H1 (cell line): ENCODE measurements around the gene EPB41L1. TPM values are rescaled to one million over a fixed set of nuclear protein-coding genes. Genes with fewer than 3 reads are reported as not detected.

Experiments used
- CTCF ChIA-PET: fragments of 300-600 bp; sonication (Branson Sonifier 250); formaldehyde crosslinking; loops from one replicate; lab custom pipeline; 2021; ENCODE audit not compliant: partially characterized antibody; lab: Charles Lee
- POLR2A ChIA-PET: fragments of 300-600 bp; sonication (Branson Sonifier 250); formaldehyde crosslinking; loops from one replicate; lab custom pipeline; 2021; ENCODE audit warnings: inconsistent platforms; ENCODE audit not compliant: partially characterized antibody; lab: Charles Lee
- DNase-seq, 2 experiments: peaks; one replicate each; pipeline versions ENCODE4 v3.0.0 to v3.0.0-alpha.2; 2010 to 2022; ENCODE audit warnings: low spot score in 2 of 2, low read depth in 1 of 2, mixed read lengths in 1 of 2
- FAIRE-seq: peaks from 2 replicates; lab custom pipeline; 2011; peaks lifted over from hg19 to GRCh38; lab: Jason Lieb, UNC
- H2AFZ ChIP-seq: 2 replicates; pipeline ENCODE4 v1.8.1; 2012; ENCODE audit warnings: low read length, inconsistent platforms
- H2AK5ac ChIP-seq: 2 replicates; pipeline ENCODE4 v1.6.1; 2013; ENCODE audit warnings: low read depth, low read length
- H2BK120ac ChIP-seq: replicated peaks from 2 replicates; pipeline ENCODE3; 2013; ENCODE audit warnings: low read depth, low read length, inconsistent platforms
- H2BK12ac ChIP-seq: 2 replicates; pipeline ENCODE4 v1.6.1; 2013; ENCODE audit warnings: low read depth, low read length
- H2BK15ac ChIP-seq: 2 replicates; pipeline ENCODE4 v1.6.1; 2013; ENCODE audit warnings: low read length
- H2BK20ac ChIP-seq: 2 replicates; pipeline ENCODE4 v1.6.1; 2013; ENCODE audit warnings: low read length
- H2BK5ac ChIP-seq: 2 replicates; pipeline ENCODE4 v1.6.1; 2013; ENCODE audit warnings: low read depth, low read length
- H3K14ac ChIP-seq: 2 replicates; pipeline ENCODE4 v1.6.1; 2013; ENCODE audit warnings: inconsistent platforms; ENCODE audit not compliant: insufficient read length
- H3K18ac ChIP-seq: 2 replicates; pipeline ENCODE4 v1.6.1; 2013; ENCODE audit warnings: low read length; ENCODE audit errors: extremely low read depth
- H3K23ac ChIP-seq: 2 replicates; pipeline ENCODE4 v1.6.1; 2013; ENCODE audit warnings: inconsistent platforms; ENCODE audit not compliant: insufficient read length
- H3K23me2 ChIP-seq: 2 replicates; pipeline ENCODE4 v1.6.1; 2013; ENCODE audit warnings: low read depth, low read length
- H3K27ac ChIP-seq: 2 replicates; pipeline ENCODE4 v1.6.1; 2011; ENCODE audit warnings: low read depth, low read length, inconsistent platforms
- H3K27me3 ChIP-seq, 4 experiments: replicated peaks in 1 of 4; 1 replicate in 1 of 4; 2 replicates in 3 of 4; pipeline versions ENCODE4 v1.6.1 to v1.8.1; 2011 to 2013; ENCODE audit warnings: low read length in 3 of 4, mild to moderate bottlenecking in 3 of 4, inconsistent platforms in 2 of 4, mixed read lengths in 2 of 4, moderate library complexity in 1 of 4; ENCODE audit not compliant: control insufficient read depth in 3 of 4, insufficient read depth in 3 of 4; ENCODE audit errors: extremely low read depth in 1 of 4
- H3K36me3 ChIP-seq, 4 experiments: 2 replicates each; pipeline versions ENCODE4 v1.6.1 to v1.8.1; 2011 to 2013; ENCODE audit warnings: mild to moderate bottlenecking in 4 of 4, low read length in 3 of 4, moderate library complexity in 2 of 4, control low read depth in 1 of 4, inconsistent platforms in 1 of 4; ENCODE audit not compliant: insufficient read depth in 4 of 4, control insufficient read depth in 2 of 4
- H3K4ac ChIP-seq: replicated peaks from 2 replicates; pipeline ENCODE3; 2013; ENCODE audit warnings: low read length, low read depth, mixed read lengths, inconsistent platforms; ENCODE audit not compliant: insufficient read length
- H3K4me1 ChIP-seq, 4 experiments: replicated peaks in 1 of 4; 1 replicate in 1 of 4; 2 replicates in 3 of 4; pipeline versions ENCODE4 v1.6.1 to v1.8.1; 2011 to 2013; ENCODE audit warnings: low read length in 3 of 4, inconsistent platforms in 2 of 4, mixed read lengths in 1 of 4; ENCODE audit not compliant: insufficient read depth in 4 of 4, control insufficient read depth in 3 of 4
- H3K4me2 ChIP-seq, 2 experiments: 2 replicates each; pipeline versions ENCODE4 v1.6.1 to v1.8.1; 2011 to 2013; ENCODE audit warnings: low read depth in 2 of 2, low read length in 2 of 2, control low read depth in 1 of 2, inconsistent platforms in 1 of 2, mild to moderate bottlenecking in 1 of 2; ENCODE audit not compliant: insufficient read depth in 1 of 2
- H3K4me3 ChIP-seq, 4 experiments: fragments of 200-600, 300-600 bp in 1 of 4; sonication (generic), shearing (Covaris generic), sonication (Bioruptor Twin) in 1 of 4; 2 replicates each; pipeline versions ENCODE4 v1.5.1 to v1.8.1; 2011 to 2016; ENCODE audit warnings: low read length in 4 of 4, low read depth in 3 of 4, control low read depth in 2 of 4, inconsistent platforms in 2 of 4, mild to moderate bottlenecking in 2 of 4, mixed read lengths in 1 of 4, moderate library complexity in 1 of 4; ENCODE audit not compliant: insufficient read depth in 2 of 4; ENCODE audit errors: extremely low read depth in 1 of 4
- H3K56ac ChIP-seq: replicated peaks from 2 replicates; pipeline ENCODE3; 2013; ENCODE audit warnings: low read depth, mild to moderate bottlenecking, mixed read lengths, low read length, inconsistent platforms; ENCODE audit not compliant: insufficient read length
- H3K79me1 ChIP-seq: 2 replicates; pipeline ENCODE4 v1.6.1; 2013; ENCODE audit warnings: low read depth, low read length, control low read depth
- H3K79me2 ChIP-seq, 2 experiments: 2 replicates each; pipeline versions ENCODE4 v1.6.1 to v1.8.1; 2012 to 2013; ENCODE audit warnings: low read length in 2 of 2, mild to moderate bottlenecking in 2 of 2, inconsistent platforms in 1 of 2; ENCODE audit not compliant: insufficient read depth in 2 of 2, control insufficient read depth in 1 of 2
- H3K9ac ChIP-seq, 4 experiments: replicated peaks in 1 of 4; 1 replicate in 1 of 4; 2 replicates in 3 of 4; pipeline versions ENCODE4 v1.6.1 to v1.8.1; 2011 to 2013; ENCODE audit warnings: low read depth in 3 of 4, low read length in 3 of 4, control low read depth in 2 of 4, mild to moderate bottlenecking in 2 of 4, moderate library complexity in 2 of 4, inconsistent platforms in 1 of 4; ENCODE audit errors: extremely low read depth in 1 of 4
- H3K9me3 ChIP-seq, 2 experiments: 2 replicates each; pipeline versions ENCODE4 v1.6.1 to v1.8.1; 2012 to 2013; ENCODE audit warnings: mild to moderate bottlenecking in 2 of 2, moderate library complexity in 2 of 2, control low read depth in 1 of 2, inconsistent platforms in 1 of 2, low read depth in 1 of 2, low read length in 1 of 2, mixed read lengths in 1 of 2; ENCODE audit not compliant: insufficient read depth in 2 of 2
- H4K20me1 ChIP-seq, 2 experiments: replicated peaks in 1 of 2; 2 replicates each; pipeline versions ENCODE3 to v1.8.1; 2011 to 2013; ENCODE audit warnings: inconsistent platforms in 2 of 2, low read length in 2 of 2, mild to moderate bottlenecking in 1 of 2; ENCODE audit not compliant: insufficient read depth in 2 of 2, control insufficient read depth in 1 of 2
- H4K5ac ChIP-seq: 2 replicates; pipeline ENCODE4 v1.6.1; 2013; ENCODE audit warnings: low read length, low read depth, mixed read lengths, inconsistent platforms; ENCODE audit not compliant: insufficient read length
- H4K8ac ChIP-seq: 2 replicates; pipeline ENCODE4 v1.8.0; 2013; ENCODE audit warnings: mild to moderate bottlenecking, moderate library complexity, low read length, inconsistent platforms; ENCODE audit not compliant: insufficient read depth; ENCODE audit errors: extremely low read depth
- H4K91ac ChIP-seq: replicated peaks from 2 replicates; pipeline ENCODE3; 2013; ENCODE audit warnings: low read length, mixed read lengths, inconsistent platforms; ENCODE audit not compliant: insufficient read length
- ATF3 ChIP-seq: IDR thresholded peaks from 2 replicates; pipeline ENCODE4 v1.6.1; 2011; ENCODE audit warnings: low read depth, mild to moderate bottlenecking, low read length; ENCODE audit not compliant: insufficient read depth
- EGR1 ChIP-seq: IDR thresholded peaks from 2 replicates; pipeline ENCODE4 v1.6.1; 2011; ENCODE audit warnings: low read depth, low read length, borderline replicate concordance
- EZH2 ChIP-seq: fragments of 200-600 bp; sonication (generic); IDR thresholded peaks from 2 replicates; pipeline ENCODE4 v1.7.1; 2012; ENCODE audit warnings: low read depth, mild to moderate bottlenecking, moderate library complexity, low read length, inconsistent platforms; ENCODE audit not compliant: severe bottlenecking
- FOSL1 ChIP-seq: IDR thresholded peaks from 2 replicates; pipeline ENCODE4 v1.6.1; 2011; ENCODE audit warnings: mild to moderate bottlenecking, low read depth, low read length, moderate library complexity; ENCODE audit not compliant: insufficient read depth
- JUN ChIP-seq: IDR thresholded peaks from 2 replicates; pipeline ENCODE4 v1.6.1; 2011; ENCODE audit warnings: low read depth, mild to moderate bottlenecking, improper control_type of control experiment, low read length
- KDM5A ChIP-seq: fragments of 200-600 bp; IDR thresholded peaks from 2 replicates; pipeline ENCODE4 v1.7.1; 2012; ENCODE audit warnings: mild to moderate bottlenecking, low read length, inconsistent platforms, mixed read lengths
- POLR2AphosphoS5 ChIP-seq: IDR thresholded peaks from 2 replicates; pipeline ENCODE4 v1.6.1; 2011; ENCODE audit warnings: low read depth, low read length
- RAD21 ChIP-seq, 2 experiments: IDR thresholded peaks in 1 of 2; conservative IDR thresholded peaks in 1 of 2; 2 replicates each; pipeline ENCODE4 v1.6.1; 2011; ENCODE audit warnings: low read depth in 2 of 2, low read length in 2 of 2, improper control_type of control experiment in 1 of 2, inconsistent platforms in 1 of 2, mild to moderate bottlenecking in 1 of 2, moderate library complexity in 1 of 2
- SP1 ChIP-seq: IDR thresholded peaks from 2 replicates; pipeline ENCODE4 v1.6.1; 2011; ENCODE audit warnings: low read depth, low read length
- SP2 ChIP-seq: IDR thresholded peaks from 2 replicates; pipeline ENCODE4 v1.6.1; 2012; ENCODE audit warnings: mild to moderate bottlenecking, low read length, inconsistent platforms
- TAF1 ChIP-seq: IDR thresholded peaks from 2 replicates; pipeline ENCODE4 v1.6.1; 2011; ENCODE audit warnings: mild to moderate bottlenecking, low read depth, low read length
- YY1 ChIP-seq: IDR thresholded peaks from 2 replicates; pipeline ENCODE4 v1.6.1; 2011; ENCODE audit warnings: low read depth, mild to moderate bottlenecking, low read length
- ZNF274 ChIP-seq: IDR thresholded peaks from 2 replicates; pipeline ENCODE4 v1.7.0; 2012; ENCODE audit warnings: low read length, borderline replicate concordance; ENCODE audit errors: extremely low read depth
- WGBS, 2 experiments: shearing (Covaris generic) in 1 of 2; methylation state at CpG; one replicate each; pipeline versions ENCODE4 v1.1.6 to v1.1.7; 2013 to 2015; ENCODE audit warnings: low lambda C conversion rate in 2 of 2, mixed read lengths in 2 of 2, inconsistent platforms in 1 of 2, low coverage in 1 of 2, missing lambda C conversion rate in 1 of 2; ENCODE audit not compliant: insufficient replicate concordance in 2 of 2, insufficient coverage in 1 of 2, insufficient read length in 1 of 2; ENCODE audit errors: extremely low coverage in 1 of 2, missing lambda C conversion rate in 1 of 2; 5-methylcytosine and 5-hydroxymethylcytosine counted together
- polyA plus RNA-seq, 7 experiments: library from polyadenylated mRNA; depleted of rRNA in 3 of 7; stranded (reverse) in 5 of 7; unstranded in 2 of 7; fragments of >200 nt in 5 of 7; fragments of 200-250 nt in 2 of 7; gene quantifications; 1 replicate in 5 of 7; 2 replicates in 1 of 7; 4 replicates in 1 of 7; pipeline versions ENCODE4 v1.2.1 to v1.2.3, GENCODE V29; 2011 to 2013; ENCODE audit warnings: missing spikeins in 2 of 7, mixed read lengths in 2 of 7
- total RNA-seq: library from RNA; stranded (reverse); fragmentation: NEBNext Ultra II Directional; extraction: Animal tissue kit (Norgen Biotek cat#: 25700); gene quantifications from 2 replicates; pipeline ENCODE4 v1.2.1, GENCODE V29; 2021

The EPB41L1 gene
- total and polyA plus RNA-seq, 2 of the 8 experiments (the other 6 are each of a cell fraction or from before 2014, with no cell fraction given), result 14.8 to 36.0 TPM

- H4K91ac ChIP-seq, result no peak overlapping the region
- peaks cover 4 to 40% (median 25%) of the 10 kb centered on the region in 4 experiments; a peak in 7 of 8 replicates for H3K36me3 ChIP-seq
- no peak for FAIRE-seq
- H3K23ac ChIP-seq, result no peak overlapping the region
- no peak overlapping the region for H3K4me2 ChIP-seq
- no peak overlapping the region for H4K5ac ChIP-seq
- H2BK120ac ChIP-seq, result no peak overlapping the region
- CTCF ChIA-PET, result interaction anchor here (0.6 to 2.1 kb wide), 6 partner anchors 9 to 569 kb away, joined by 3 to 10 read pairs (median 4); no protein-coding TSS in a partner anchor
- DNase-seq, result no peak
- peaks cover 2% of the 10 kb centered on the region in 2 experiments for H4K20me1 ChIP-seq
- no peak for TF ChIP-seq FOSL1
- TF ChIP-seq RAD21 (IDR thresholded peaks at IDR 0.05 in 1 of 2, conservative IDR thresholded peaks at IDR 0.05 in 1 of 2; ENCODE audit: low read depth in 2 of 2, low read length in 2 of 2), result no peak
- no peak for TF ChIP-seq TAF1
- TF ChIP-seq SP1, result no peak
- no peak for TF ChIP-seq EZH2
- no peak for TF ChIP-seq JUN
- no peak for TF ChIP-seq KDM5A
- no peak for TF ChIP-seq SP2
- no peak for TF ChIP-seq YY1
- no peak for TF ChIP-seq POLR2AphosphoS5
- no peak for TF ChIP-seq ZNF274
- TF ChIP-seq EGR1, result no peak
- no peak for TF ChIP-seq ATF3
- TF ChIP-seq, all 59 proteins: peak for 0
- Histone ChIP-seq H2BK12ac (no peak overlapping the region), H3K9ac (no peak overlapping the region), H3K23me2 (peaks cover 10% of the 10 kb centered on the region), H3K4me3 (no peak overlapping the region), H3K18ac (no peak overlapping the region), H3K4ac (no peak overlapping the region), H3K56ac (no peak overlapping the region), H2BK15ac (no peak overlapping the region), H3K9me3 (no peaks in the 10 kb centered on the region), H2BK5ac (no peak overlapping the region), H3K14ac (no peak overlapping the region), H4K8ac (no peak overlapping the region), H3K27me3 (no peaks in the 10 kb centered on the region), H2AK5ac (no peak overlapping the region), H3K79me2 (peaks cover 17 to 36% of the 10 kb centered on the region in 2 experiments), H2AFZ (no peak overlapping the region), H3K4me1 (peaks cover 0 to 7% (median 5%) of the 10 kb centered on the region in 4 experiments; a peak in 6 of 7 replicates), H2BK20ac (no peak overlapping the region), H3K79me1 (peaks cover 2% of the 10 kb centered on the region), H3K27ac (no peak overlapping the region)
- POLR2A ChIA-PET, result interaction anchor here (1.9 kb wide), 1 partner anchor 18 kb away, joined by 4 read pairs; no protein-coding TSS in a partner anchor
- WGBS, 2 experiments, result 95% methylated on average over 12 of the region's 12 CpGs; no CpG with 5 or more reads in 1 of the 2 experiments
Measured at GRCh38 chr20:36240076-36240475, 85.5 kb downstream of the EPB41L1 start.
